H9 (cell line): Measurements from ENCODE around the gene PLXNA4. TPM values are rescaled to one million over a fixed set of nuclear protein-coding genes. Genes with fewer than 3 reads are reported as not detected.

Experiments used
- DNase-seq: peaks from one replicate; pipeline ENCODE4 v3.0.0-alpha.2; 2017
- H2AFZ ChIP-seq: one replicate; pipeline ENCODE4 v1.6.1; 2013; ENCODE audit warnings: mild to moderate bottlenecking, low read length, control low read depth, moderate library complexity
- H2AK5ac ChIP-seq: 2 replicates; pipeline ENCODE4 v1.6.1; 2013; ENCODE audit warnings: low read length, control low read depth, mixed read lengths; ENCODE audit not compliant: insufficient read length
- H2BK120ac ChIP-seq: one replicate; pipeline ENCODE4 v1.6.1; 2013; ENCODE audit warnings: low read depth, mild to moderate bottlenecking, low read length, control low read depth, inconsistent platforms; ENCODE audit not compliant: poor library complexity, severe bottlenecking
- H2BK12ac ChIP-seq: 2 replicates; pipeline ENCODE4 v1.6.1; 2013; ENCODE audit warnings: low read length, control low read depth, mixed read lengths, low read depth; ENCODE audit not compliant: insufficient read length
- H2BK15ac ChIP-seq: 2 replicates; pipeline ENCODE4 v1.6.1; 2013; ENCODE audit warnings: low read depth, low read length, control low read depth
- H2BK20ac ChIP-seq: one replicate; pipeline ENCODE4 v1.6.1; 2013; ENCODE audit warnings: low read depth, mild to moderate bottlenecking, low read length, control low read depth, inconsistent platforms; ENCODE audit not compliant: poor library complexity, severe bottlenecking
- H2BK5ac ChIP-seq: 2 replicates; pipeline ENCODE4 v1.6.1; 2013; ENCODE audit warnings: low read length, control low read depth, mixed read lengths; ENCODE audit not compliant: insufficient read length
- H3K14ac ChIP-seq: 2 replicates; pipeline ENCODE4 v1.6.1; 2013; ENCODE audit warnings: low read length, control low read depth; ENCODE audit not compliant: insufficient read depth
- H3K18ac ChIP-seq: 2 replicates; pipeline ENCODE4 v1.6.1; 2013; ENCODE audit warnings: low read depth, mild to moderate bottlenecking, mixed read lengths, low read length, control low read depth; ENCODE audit not compliant: insufficient read length
- H3K23ac ChIP-seq: 2 replicates; pipeline ENCODE4 v1.6.1; 2013; ENCODE audit warnings: low read length, control low read depth, mixed read lengths, low read depth; ENCODE audit not compliant: insufficient read length
- H3K23me2 ChIP-seq: 2 replicates; pipeline ENCODE4 v1.6.1; 2013; ENCODE audit warnings: low read depth, mild to moderate bottlenecking, mixed read lengths, low read length, control low read depth; ENCODE audit not compliant: insufficient read length, poor library complexity, severe bottlenecking
- H3K27ac ChIP-seq: 2 replicates; pipeline ENCODE4 v1.5.1; 2013; ENCODE audit warnings: low read length, control low read depth, mixed read lengths, low read depth; ENCODE audit not compliant: insufficient read length
- H3K27me3 ChIP-seq: 2 replicates; pipeline ENCODE4 v1.6.1; 2013; ENCODE audit warnings: low read length, control low read depth, inconsistent platforms; ENCODE audit not compliant: insufficient read depth
- H3K4ac ChIP-seq: 2 replicates; pipeline ENCODE4 v1.6.1; 2013; ENCODE audit warnings: low read depth, mild to moderate bottlenecking, control low read depth, inconsistent platforms, low read length, moderate library complexity
- H3K4me1 ChIP-seq: 2 replicates; pipeline ENCODE4 v1.6.1; 2013; ENCODE audit warnings: low read length, control low read depth, inconsistent platforms; ENCODE audit not compliant: insufficient read depth
- H3K4me2 ChIP-seq: 2 replicates; pipeline ENCODE4 v1.6.1; 2013; ENCODE audit warnings: low read length, control low read depth, mixed read lengths; ENCODE audit not compliant: insufficient read length, insufficient read depth
- H3K56ac ChIP-seq: 2 replicates; pipeline ENCODE4 v1.6.1; 2013; ENCODE audit warnings: low read depth, mild to moderate bottlenecking, mixed read lengths, low read length, control low read depth; ENCODE audit not compliant: insufficient read length
- H3K79me1 ChIP-seq: 2 replicates; pipeline ENCODE4 v1.6.1; 2013; ENCODE audit warnings: low read depth, mild to moderate bottlenecking, moderate library complexity, low read length, control low read depth, inconsistent platforms; ENCODE audit not compliant: insufficient read depth, poor library complexity, severe bottlenecking
- H3K79me2 ChIP-seq: 2 replicates; pipeline ENCODE4 v1.6.1; 2013; ENCODE audit warnings: low read length, control low read depth, inconsistent platforms; ENCODE audit not compliant: insufficient read depth
- H3K9ac ChIP-seq: 2 replicates; pipeline ENCODE4 v1.6.1; 2013; ENCODE audit warnings: low read length, control low read depth, mixed read lengths; ENCODE audit not compliant: insufficient read length; ENCODE audit errors: extremely low read depth
- H3K9me3 ChIP-seq: one replicate; pipeline ENCODE4 v1.6.1; 2013; ENCODE audit warnings: low read depth, low read length, inconsistent platforms; ENCODE audit not compliant: control insufficient read depth
- H3T11ph ChIP-seq: one replicate; pipeline ENCODE4 v1.6.1; 2013; ENCODE audit warnings: mild to moderate bottlenecking, low read length, control low read depth, inconsistent platforms
- H4K20me1 ChIP-seq: one replicate; pipeline ENCODE4 v1.6.1; 2013; ENCODE audit not compliant: control insufficient read depth, insufficient read length, insufficient read depth
- H4K5ac ChIP-seq: 2 replicates; pipeline ENCODE4 v1.6.1; 2013; ENCODE audit warnings: low read depth, mild to moderate bottlenecking, mixed read lengths, low read length, control low read depth; ENCODE audit not compliant: insufficient read length
- H4K8ac ChIP-seq: replicated peaks from 2 replicates; pipeline ENCODE4 v1.6.1; 2013; ENCODE audit warnings: low read length, control low read depth, mixed read lengths, low read depth; ENCODE audit not compliant: insufficient read length
- H4K91ac ChIP-seq: 2 replicates; pipeline ENCODE4 v1.6.1; 2013; ENCODE audit warnings: low read depth, mild to moderate bottlenecking, moderate library complexity, mixed read lengths, low read length, control low read depth; ENCODE audit not compliant: insufficient read length
- H3K27ac Mint-ChIP-seq, 3 experiments: 2 replicates in 2 of 3; 3 replicates in 1 of 3; pipeline ENCODE4 v1.8.0; 2020 to 2021; ENCODE audit warnings: mixed read lengths in 3 of 3, mild to moderate bottlenecking in 1 of 3, moderate library complexity in 1 of 3
- H3K27me3 Mint-ChIP-seq: 2 replicates; pipeline ENCODE4 v1.8.0; 2021; ENCODE audit warnings: low read depth, mild to moderate bottlenecking, moderate library complexity, mixed read lengths
- H3K36me3 Mint-ChIP-seq, 3 experiments: 2 replicates in 2 of 3; 3 replicates in 1 of 3; pipeline ENCODE4 v1.8.0; 2020 to 2021; ENCODE audit warnings: low read depth in 3 of 3, mixed read lengths in 3 of 3; ENCODE audit not compliant: insufficient read depth in 1 of 3
- H3K4me1 Mint-ChIP-seq, 2 experiments: 2 replicates each; pipeline ENCODE4 v1.8.0; 2020; ENCODE audit warnings: mixed read lengths in 2 of 2
- H3K4me3 Mint-ChIP-seq, 2 experiments: 2 replicates in 1 of 2; 3 replicates in 1 of 2; pipeline ENCODE4 v1.8.0; 2020 to 2021; ENCODE audit warnings: mild to moderate bottlenecking in 2 of 2, mixed read lengths in 2 of 2, moderate library complexity in 1 of 2
- H3K9me3 Mint-ChIP-seq, 2 experiments: 2 replicates in 1 of 2; 3 replicates in 1 of 2; pipeline ENCODE4 v1.8.0; 2020; ENCODE audit warnings: mild to moderate bottlenecking in 2 of 2, mixed read lengths in 2 of 2, moderate library complexity in 1 of 2
- CTCF ChIP-seq: fragments of 200-600 bp; sonication (generic); conservative IDR thresholded peaks from 3 replicates; pipeline ENCODE4 v1.8.0; 2021; ENCODE audit warnings: antibody characterized with exemption, mild to moderate bottlenecking
- WGBS: extraction: QIAGEN DNeasy Blood & Tissue Kit; methylation state at CpG from one replicate; pipeline ENCODE4 v1.1.7; 2013; ENCODE audit warnings: missing lambda C conversion rate, low lambda C conversion rate, mixed read lengths; ENCODE audit not compliant: insufficient read length; ENCODE audit errors: extremely low coverage; 5-methylcytosine and 5-hydroxymethylcytosine counted together
- total RNA-seq: library from RNA; stranded (reverse); gene quantifications from 2 replicates; pipeline ENCODE4 v1.2.1, GENCODE V29; 2021

PLXNA4 gene
- total RNA-seq, 1 experiment from 2014 or later, result 0.35 TPM

GRCh38 chr7:132614428-132615318 is 38.4 kb upstream of the PLXNA4 start:
- Histone ChIP-seq H3K18ac (no peak overlapping the region), H4K8ac (no peak overlapping the region), H3K79me1 (no peaks in the 10 kb centered on the region), H3K14ac (no peak overlapping the region), H3K27me3 (no peaks in the 10 kb centered on the region), H3K23ac (no peak overlapping the region), H4K5ac (no peak overlapping the region), H2BK20ac (no peak overlapping the region), H2AK5ac (no peak overlapping the region), H4K91ac (no peak overlapping the region), H3K4me2 (peak overlapping the region; percentile 62), H2BK5ac (no peak overlapping the region), H2AFZ (peak overlapping the region; percentile 96), H2BK120ac (no peak overlapping the region), H2BK15ac (no peak overlapping the region), H3K79me2 (no peaks in the 10 kb centered on the region), H3K9me3 (no peaks in the 10 kb centered on the region), H3K4me1 (peaks cover 8% of the 10 kb centered on the region; the same call in 1 of the 2 replicates), H3T11ph (no peak overlapping the region), H2BK12ac (no peak overlapping the region), H3K56ac (no peak overlapping the region), H3K27ac (no peak overlapping the region), H3K23me2 (peaks cover 10% of the 10 kb centered on the region), H4K20me1 (no peaks in the 10 kb centered on the region), H3K9ac (peak overlapping the region; percentile 15), H3K4ac (no peak overlapping the region)
- peak overlapping the region; percentile 47 to 65 for H3K4me3 Mint-ChIP-seq
- peaks cover 0 to 2% (median 0%) of the 10 kb centered on the region in 3 experiments; a peak in 2 of 7 replicates for H3K36me3 Mint-ChIP-seq
- peaks cover 18% of the 10 kb centered on the region for H3K27me3 Mint-ChIP-seq
- H3K9me3 Mint-ChIP-seq, result no peaks in the 10 kb centered on the region; a peak in 2 of 5 replicates
- peaks cover 17 to 30% of the 10 kb centered on the region in 2 experiments for H3K4me1 Mint-ChIP-seq
- no CpG with 5 or more reads among the region's 25 CpGs for WGBS
- TF ChIP-seq CTCF, result peak; percentile 61
- H3K27ac Mint-ChIP-seq, result peak overlapping the region in 2 of 3 experiments; percentile 23 to 56; a peak in 3 of 7 replicates
- peak; percentile 78 for DNase-seq
